ENCODE data around the gene HMG20B.
"Not testable (repeated sequence)": the region's sequence is repeated elsewhere in the genome, so short reads cannot be mapped to it uniquely, and the experiment has no call there.

HMG20B gene

GRCh38 chr19:3556423-3556977 lies 16.2 kb upstream of the HMG20B start:
- DNase-seq (ENCODE audit: low read depth): no peak

GRCh38 chr19:3556978-3557460 lies 15.7 kb upstream of the HMG20B start:
- peak; percentile 35 for DNase-seq (ENCODE audit: low read depth)

- peak; percentile 95 for DNase-seq (ENCODE audit: low read depth)
These were observed 15.1 kb upstream of the HMG20B start, which contains the start of gene MFSD12 for GRCh38 chr19:3557461-3558248. Gene MFSD12 (minus strand): TSS chr19:3557586. CDS start chr19:3557403, 183 bp downstream.

GRCh38 chr19:3563709-3564524 lies 8.8 kb upstream of the HMG20B start:
- DNase-seq (ENCODE audit: low read depth): no peak

GRCh38 chr19:3565139-3565538 lies 7.6 kb upstream of the HMG20B start:
- DNase-seq (ENCODE audit: low read depth): no peak

GRCh38 chr19:3570042-3570441 lies 2.7 kb upstream of the HMG20B start:
- DNase-seq (ENCODE audit: low read depth): not testable (repeated sequence)

GRCh38 chr19:3570606-3571011 lies 2.1 kb upstream of the HMG20B start:
- no peak for DNase-seq (ENCODE audit: low read depth)

GRCh38 chr19:3572132-3572854 lies 451 bp upstream of the HMG20B start:
- DNase-seq (ENCODE audit: low read depth): peak; percentile 96

GRCh38 chr19:3573162-3573857 lies 566 bp downstream of the HMG20B start:
- DNase-seq (ENCODE audit: low read depth): no peak

- DNase-seq (ENCODE audit: low read depth): peak; percentile 58
These were observed 1.3 kb downstream of the HMG20B start for GRCh38 chr19:3573858-3574637.

GRCh38 chr19:3575260-3575741 lies 2.6 kb downstream of the HMG20B start:
- no peak for DNase-seq (ENCODE audit: low read depth)

GRCh38 chr19:3575949-3576673 lies 3.4 kb downstream of the HMG20B start:
- DNase-seq (ENCODE audit: low read depth): no peak

- DNase-seq (ENCODE audit: low read depth): no peak
These were observed 4.1 kb downstream of the HMG20B start for GRCh38 chr19:3576696-3577443.

GRCh38 chr19:3577723-3578344 lies 5.1 kb downstream of the HMG20B start:
- no peak for DNase-seq (ENCODE audit: low read depth)

- no peak for DNase-seq (ENCODE audit: low read depth)
These were observed 5.6 kb downstream of the HMG20B start for GRCh38 chr19:3578390-3578789.

- DNase-seq (ENCODE audit: low read depth): no peak
These were observed 7.6 kb downstream of the HMG20B start for GRCh38 chr19:3580156-3580934.

GRCh38 chr19:3581792-3582191 lies 9.0 kb downstream of the HMG20B start:
- not testable (repeated sequence) for DNase-seq (ENCODE audit: low read depth)
